Hematopoietic multipotent progenitor cell treated with erythropoietin and hydrocortisone succinate and interleukin-3 and kit ligand, for 15 days (in vitro differentiated cells): ENCODE data around the gene NKAPD1.
"Not testable (repeated sequence)": the region's sequence is repeated elsewhere in the genome, so short reads cannot be mapped to it uniquely, and the experiment has no call there.

Experiments used
- DNase-seq: peaks from one replicate; pipeline ENCODE4 v3.0.0-alpha.2; 2015; ENCODE audit warnings: low spot score

The NKAPD1 gene

DNA sequence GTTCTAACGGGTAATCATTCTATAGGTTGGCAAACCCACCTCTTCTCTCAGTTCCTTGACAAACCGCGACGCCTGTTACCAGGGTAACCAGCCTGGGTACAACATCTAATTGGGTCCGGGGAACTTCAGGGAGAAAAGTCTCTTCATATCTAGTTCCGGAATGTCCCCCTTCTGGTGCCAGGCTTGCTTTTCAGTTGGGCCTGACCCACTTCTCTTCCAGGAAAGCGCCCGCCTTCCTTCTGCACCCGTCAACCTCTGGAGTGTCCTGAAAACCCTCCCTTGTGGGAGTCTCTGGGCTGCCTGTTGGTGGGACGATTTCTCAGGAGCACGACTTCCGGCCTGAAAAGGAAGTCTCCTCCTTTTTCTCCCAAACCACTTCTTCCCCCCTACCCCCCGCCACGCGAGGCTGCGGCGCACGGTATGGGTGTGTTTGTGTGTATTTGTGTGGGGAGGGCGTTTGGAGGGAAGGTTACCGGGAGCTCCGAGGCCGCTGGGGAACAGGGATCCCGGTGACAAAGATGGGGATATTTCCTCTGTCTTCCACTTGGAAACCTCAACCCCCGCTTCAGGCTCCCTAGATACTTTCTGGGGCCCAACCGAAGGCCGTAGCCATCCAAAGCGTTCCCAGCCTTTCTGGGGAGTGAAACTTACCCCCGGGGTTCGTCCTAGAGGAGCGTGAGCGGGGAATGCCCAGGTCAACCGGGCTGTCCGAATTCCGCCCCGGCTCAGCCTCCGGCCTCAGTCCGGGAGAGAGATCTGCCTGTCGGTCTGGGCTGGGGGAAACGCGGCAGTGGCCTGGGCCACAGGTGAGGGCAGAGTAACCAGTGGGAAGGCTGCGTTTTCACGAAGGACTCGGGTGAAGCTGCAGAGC is at the start of gene NKAPD1, which contains the start of gene PIH1D2:
TSS of gene NKAPD1 (plus strand) at position 359 of the 871 bp plus-strand sequence. CDS start 1,276 bp downstream, outside the sequence.
TSS of gene PIH1D2 (minus strand) at position 77 of the 871 bp plus-strand sequence. CDS start 843 bp downstream, outside the sequence.
- peak; percentile 87 for DNase-seq

GRCh38 chr11:112024773-112025678 is 49.1 kb upstream of the NKAPD1 start, which contains the start of gene DLAT:
Gene DLAT, plus strand, starts transcription at chr11:112025408. Its CDS starts 65 bp downstream, at chr11:112025473.
- DNase-seq = peak; percentile 79

GRCh38 chr11:112025707-112026106 is 48.4 kb upstream of the NKAPD1 start:
- peak; percentile 14 for DNase-seq

DNA sequence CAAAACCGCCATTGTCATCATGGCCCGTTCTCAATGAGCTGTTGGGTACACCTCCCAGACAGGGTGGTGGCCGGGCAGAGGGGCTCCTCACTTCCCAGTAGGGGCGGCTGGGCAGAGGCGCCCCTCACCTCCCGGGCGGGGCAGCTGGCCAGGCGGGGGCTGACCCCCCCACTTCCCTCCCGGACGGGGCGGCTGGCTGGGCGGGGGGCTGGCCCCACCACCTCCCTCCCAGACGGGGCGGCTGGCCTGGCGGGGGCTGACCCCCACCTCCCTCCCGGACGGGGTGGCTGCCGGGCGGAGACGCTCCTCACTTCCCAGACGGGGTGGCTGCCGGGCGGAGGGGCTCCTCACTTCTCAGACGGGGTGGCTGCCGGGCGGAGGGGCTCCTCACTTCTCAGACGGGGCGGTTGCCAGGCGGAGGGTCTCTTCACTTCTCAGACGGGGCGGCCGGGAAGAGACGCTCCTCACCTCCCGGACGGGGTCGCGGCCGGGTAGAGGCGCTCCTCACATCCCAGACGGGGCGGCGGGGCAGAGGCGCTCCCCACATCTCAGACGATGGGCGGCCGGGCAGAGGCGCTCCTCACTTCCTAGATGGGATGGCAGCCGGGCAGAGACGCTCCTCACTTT is 47.2 kb upstream of the NKAPD1 start:
- DNase-seq = not testable (repeated sequence)

DNA sequence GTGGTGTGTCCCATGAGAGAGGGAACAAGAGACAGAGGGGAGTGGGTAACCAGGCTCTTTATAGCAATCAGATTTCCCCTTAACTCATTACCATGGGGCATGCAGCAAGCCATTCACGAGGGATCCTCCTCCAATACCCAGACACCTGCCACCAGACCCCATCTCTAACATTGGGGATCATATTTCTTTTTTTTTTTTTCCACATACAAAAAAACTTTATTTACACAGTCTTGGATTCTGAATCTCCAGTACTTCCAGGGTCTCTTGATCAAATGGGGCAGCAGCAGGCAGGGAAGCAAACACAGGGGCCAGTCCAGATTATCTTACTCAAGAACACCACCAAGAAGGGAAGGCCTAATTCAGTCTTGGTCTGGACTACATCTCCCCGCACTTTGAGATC is 44.6 kb upstream of the NKAPD1 start:
- DNase-seq = no peak

GRCh38 chr11:112033902-112034301 is 40.2 kb upstream of the NKAPD1 start:
- no peak for DNase-seq

DNA sequence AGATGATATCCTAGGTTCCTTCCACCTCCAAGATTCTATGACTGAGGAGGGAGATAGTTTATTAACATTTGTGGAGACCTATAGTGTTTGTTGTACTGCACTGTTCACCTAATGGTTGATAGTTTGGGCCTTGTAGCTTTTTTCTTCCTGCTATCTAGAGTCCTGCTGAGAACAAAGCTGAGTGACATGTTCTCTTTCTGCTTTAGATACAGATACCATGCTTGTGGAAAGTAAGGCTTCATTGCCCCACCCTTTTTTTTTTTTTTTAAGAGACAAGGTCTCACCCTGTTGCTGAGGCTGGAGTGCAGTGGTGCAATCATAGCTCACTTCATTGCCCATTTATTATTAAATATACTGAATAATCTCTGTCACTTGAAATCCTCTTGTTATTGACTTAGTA is 36.6 kb upstream of the NKAPD1 start:
- DNase-seq = no peak

- no peak for DNase-seq
Observed at GRCh38 chr11:112042161-112042960, 31.7 kb upstream of the NKAPD1 start.

GRCh38 chr11:112042961-112043304 is 31.2 kb upstream of the NKAPD1 start:
- no peak for DNase-seq

- no peak for DNase-seq
Observed at GRCh38 chr11:112044961-112045360, 29.1 kb upstream of the NKAPD1 start.

DNA sequence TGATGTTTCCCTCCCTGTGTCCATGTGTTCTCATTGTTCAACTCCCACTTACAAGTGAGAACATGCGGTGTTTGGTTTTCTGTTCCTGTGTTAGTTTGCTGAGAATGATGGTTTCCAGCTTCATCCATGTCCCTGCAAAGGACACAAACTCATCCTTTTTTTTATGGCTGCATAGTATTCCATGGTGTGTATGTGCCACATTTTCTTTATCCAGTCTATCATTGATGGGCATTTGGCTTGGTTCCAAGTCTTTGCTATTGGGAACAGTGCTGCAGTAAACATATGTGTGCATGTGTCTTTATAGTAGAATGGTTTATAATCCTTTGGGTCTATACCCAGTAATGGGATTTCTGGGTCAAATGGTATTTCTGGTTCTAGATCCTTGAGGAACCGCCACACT is 27.5 kb upstream of the NKAPD1 start:
- DNase-seq = not testable (repeated sequence)

- not testable (repeated sequence) for DNase-seq
Observed at GRCh38 chr11:112048256-112048655, 25.8 kb upstream of the NKAPD1 start.

DNA sequence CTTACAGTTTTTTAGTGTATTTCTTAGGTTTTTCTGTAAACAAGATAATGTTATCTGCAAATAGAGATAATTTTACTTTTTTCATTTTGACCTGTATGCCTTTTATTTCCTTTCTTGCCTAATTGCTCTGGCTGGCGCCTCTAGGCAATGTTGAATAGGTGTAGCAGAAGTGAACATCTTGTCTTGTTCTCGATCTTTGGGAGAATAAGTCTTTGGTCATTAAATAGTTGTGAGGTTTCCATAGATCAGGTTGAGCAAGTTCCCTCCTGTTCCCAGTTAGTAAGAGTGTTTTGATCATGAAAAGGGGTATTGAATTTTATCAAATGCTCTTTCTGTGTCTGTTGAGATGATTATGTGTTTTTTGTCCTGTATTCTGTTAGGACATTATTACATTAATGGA is 24.3 kb upstream of the NKAPD1 start:
- DNase-seq = no peak

DNA sequence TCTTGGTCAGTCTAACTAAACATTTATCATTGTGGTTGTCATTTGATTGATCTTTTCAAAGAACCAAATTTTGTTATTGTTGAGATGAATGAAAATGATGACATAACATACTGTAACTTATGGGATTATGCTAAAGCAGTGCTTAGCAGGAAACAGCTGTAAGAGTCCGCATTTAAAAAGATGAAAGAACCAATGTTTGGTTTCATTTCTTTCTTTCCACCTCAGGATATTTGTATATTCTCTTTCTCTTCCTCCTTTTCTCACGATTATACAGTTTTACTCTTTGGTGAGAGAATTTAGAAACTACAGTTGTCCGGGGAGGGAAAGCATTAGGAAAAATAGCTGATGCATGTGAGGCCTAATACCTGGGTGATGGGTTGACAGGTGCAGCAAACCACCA is 23.4 kb upstream of the NKAPD1 start:
- no peak for DNase-seq

DNA sequence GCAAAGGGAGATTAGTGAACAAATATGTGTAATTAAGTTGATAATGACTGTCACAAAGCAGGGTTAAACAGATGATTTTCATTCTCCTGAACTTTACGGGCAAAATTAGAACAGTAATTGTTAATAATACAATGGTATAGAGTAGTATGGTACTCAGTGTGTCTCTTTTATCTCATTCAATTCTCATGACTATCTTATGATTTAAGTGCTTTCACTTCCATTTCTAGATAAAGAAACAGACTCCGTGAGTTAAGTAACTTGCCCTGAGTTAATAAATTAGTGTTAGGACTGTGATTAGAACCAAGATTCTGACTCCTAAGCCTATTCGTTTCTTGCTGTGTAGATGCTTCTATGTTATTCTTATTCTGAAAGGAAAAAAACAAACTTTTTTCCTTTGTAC is 22.3 kb upstream of the NKAPD1 start:
- DNase-seq = no peak

- no peak for DNase-seq
Observed at GRCh38 chr11:112057170-112057569, 16.9 kb upstream of the NKAPD1 start.

DNA sequence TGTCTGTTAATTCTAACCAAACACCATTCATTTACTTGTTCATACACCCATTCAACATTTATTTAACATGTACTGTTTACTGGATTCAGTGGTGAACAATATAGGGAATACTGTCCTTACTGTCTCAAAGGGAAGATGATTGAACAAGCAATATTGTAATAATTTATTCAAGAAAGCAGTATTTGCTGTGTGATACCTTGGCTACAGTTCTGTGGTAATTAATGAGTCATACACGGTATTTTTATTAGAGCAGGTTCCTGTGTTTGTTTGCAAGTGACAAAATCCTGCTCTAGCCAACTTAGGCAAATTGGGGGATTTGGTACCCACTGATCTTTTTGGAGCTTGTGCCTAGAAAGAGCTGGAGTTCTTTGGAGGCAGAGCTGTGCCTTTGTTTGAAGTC is 16.0 kb upstream of the NKAPD1 start:
- no peak for DNase-seq

- DNase-seq = no peak
Observed at GRCh38 chr11:112062923-112063322, 11.2 kb upstream of the NKAPD1 start.

- no peak for DNase-seq
Observed at GRCh38 chr11:112082729-112083128, 8.6 kb downstream of the NKAPD1 start.

GRCh38 chr11:112085822-112086421 is 11.8 kb downstream of the NKAPD1 start:
- DNase-seq = peak; percentile 37
